HuH-7 (cell line): ENCODE results near the gene VAV3.

ENCODE experiments used
- DNase-seq: peaks from one replicate; pipeline ENCODE4 v3.0.0; 2011; ENCODE audit warnings: low spot score

Gene VAV3

DNA sequence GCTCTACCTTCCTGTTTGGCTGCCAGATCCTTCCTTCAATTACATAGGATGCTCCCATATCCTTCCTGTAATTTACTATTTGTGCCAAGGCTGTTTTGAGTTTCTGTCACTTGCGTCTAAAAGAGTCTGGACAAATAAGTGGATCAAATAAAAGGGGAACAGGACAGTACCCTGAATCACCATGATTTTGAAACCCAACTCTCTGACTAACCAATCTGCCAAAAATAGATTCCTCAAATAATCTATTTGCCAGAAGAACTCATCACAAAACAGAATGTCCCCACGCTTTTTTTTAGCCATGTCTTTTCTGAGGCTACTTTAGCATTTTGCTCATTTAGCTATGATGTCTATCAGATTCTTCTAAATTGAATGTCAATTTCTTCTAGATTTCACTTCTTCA, 431.5 kb downstream of the VAV3 start:
- DNase-seq: no peak

DNA sequence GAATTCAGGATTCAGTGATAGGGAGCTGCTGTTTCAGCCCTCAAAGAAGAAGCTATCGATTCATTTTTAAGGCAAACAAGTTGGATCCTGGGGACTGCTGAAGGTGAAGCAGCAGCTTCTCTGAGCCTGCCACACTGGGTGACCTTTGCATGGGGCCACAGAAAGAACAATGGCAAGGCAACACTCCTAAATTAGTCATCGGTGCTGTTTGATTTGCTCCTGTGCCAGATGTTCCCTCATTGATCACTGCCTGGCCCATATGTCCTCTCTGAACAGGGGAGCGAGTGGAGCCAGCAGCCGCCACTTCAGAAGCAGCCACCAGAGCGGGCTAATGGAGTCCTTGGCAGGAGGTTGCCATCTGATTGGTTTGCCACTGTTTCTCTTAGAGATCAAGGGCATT, 432.7 kb downstream of the VAV3 start:
- DNase-seq: no peak

DNA sequence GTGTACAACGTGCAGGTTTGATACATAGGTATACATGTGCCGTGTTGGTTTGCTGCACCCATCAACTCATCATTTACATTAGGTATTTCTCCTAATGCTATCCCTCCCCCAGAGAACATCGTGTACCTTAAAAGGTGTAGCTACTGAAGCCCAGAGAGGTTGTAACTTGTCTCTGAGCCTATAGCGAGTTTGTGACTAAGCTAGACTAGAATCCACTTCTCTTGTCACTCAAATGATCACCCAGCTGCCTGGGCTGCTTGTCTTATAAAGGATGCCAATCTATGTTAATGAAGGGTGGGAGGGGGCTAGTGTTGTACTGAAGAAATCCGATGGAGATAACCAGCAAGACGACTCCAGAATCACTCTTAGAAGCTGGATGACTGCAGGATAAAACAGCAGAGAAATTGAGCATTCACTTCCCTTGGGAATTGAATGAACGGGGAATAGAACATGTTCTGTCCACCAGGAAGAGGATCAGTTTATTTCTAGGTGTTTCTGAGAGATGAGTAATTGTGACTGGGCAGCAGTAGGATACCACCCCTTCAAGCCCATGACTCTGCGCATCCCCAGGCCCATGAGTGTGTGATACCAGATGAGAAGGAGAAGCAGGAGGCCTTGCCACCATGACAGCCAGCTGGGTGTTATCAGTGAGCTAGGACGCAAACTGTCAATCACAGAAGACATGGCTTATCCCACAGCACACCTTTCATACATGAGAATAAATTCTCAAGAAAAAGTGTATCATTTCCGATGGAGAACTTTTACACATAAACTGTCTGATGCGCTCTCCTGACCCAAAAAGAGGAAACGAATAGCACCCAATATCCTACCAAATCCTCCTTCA, 433.7 kb downstream of the VAV3 start:
- no peak for DNase-seq

DNA sequence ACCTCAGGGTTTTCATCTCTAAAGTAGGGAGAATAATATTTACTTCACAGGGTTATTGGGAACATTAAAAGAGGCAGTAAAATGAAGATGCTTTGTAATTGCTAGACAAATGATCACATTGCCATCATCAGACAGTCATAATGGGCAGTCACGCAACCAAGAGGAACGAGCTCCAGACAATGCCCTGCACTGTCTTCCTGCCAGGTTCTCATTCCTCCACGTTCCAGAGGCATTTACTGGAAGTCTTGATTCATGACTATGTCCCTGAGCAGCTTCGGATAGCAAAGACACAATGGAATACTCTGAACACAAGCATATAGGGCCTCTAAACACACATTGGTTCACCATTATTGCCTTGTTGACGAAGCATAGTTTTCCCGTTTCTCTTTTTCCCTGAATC, 434.4 kb downstream of the VAV3 start:
- no peak for DNase-seq

DNA sequence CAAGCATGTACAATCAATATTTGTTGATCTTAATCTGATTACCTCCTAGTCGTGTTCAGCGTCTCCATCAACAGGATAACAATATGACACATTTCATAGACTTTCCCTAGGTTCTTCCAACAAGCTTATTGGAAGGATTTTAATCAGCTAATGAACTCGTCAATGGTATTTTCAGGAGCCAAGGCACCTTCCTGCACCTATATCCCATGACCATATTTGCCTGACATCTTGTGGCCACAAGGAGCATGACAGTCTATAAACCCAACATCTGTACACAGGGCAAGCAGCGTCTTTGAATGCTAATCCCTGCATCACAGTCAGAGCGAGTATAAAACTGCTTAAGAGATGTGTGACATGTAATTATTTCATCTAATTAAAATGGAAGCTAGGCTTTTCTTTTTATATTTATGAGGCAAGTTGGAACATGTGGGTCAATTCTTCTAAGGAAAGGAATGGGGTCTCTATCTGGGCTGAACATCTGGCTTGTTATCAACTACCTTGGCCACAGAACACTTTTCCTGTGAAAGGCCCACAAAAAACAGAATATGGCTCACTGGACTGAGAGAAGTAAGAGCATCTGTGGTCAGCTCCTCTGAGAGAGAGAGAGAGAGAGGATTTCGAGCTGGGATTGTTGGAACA, 435.4 kb downstream of the VAV3 start:
- DNase-seq: peak; percentile 47

DNA sequence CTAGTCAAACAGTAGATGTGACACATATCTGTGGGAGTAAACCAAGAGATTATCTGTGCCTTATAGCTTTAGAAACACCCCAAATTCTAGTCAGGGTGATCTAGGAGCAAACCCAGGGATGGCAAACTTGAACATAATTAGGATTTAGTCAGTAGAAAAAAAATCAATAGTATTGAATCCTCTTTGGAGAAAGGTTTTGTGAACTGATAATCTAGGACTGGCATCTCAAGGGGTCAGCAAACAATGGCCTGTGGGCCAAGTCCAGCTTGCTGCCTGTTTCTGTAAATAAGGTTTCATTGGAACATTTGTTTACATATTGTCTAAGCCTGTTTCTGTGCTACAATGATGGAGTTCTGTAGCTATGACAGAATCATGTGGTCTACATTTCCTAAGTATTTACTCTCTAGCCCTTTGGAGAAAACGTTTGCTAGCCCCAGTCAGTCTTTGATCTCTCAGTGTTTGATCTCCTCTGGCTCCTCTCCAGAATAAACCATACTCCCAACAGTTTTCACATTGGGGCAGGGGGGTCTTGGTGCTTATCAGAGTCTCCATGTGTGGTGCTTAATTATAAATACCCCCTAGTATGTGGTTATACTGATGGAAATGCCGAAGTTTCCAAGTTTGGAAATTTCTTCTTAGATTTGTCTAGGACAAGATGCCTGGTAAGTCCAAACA, 438.3 kb downstream of the VAV3 start:
- DNase-seq: peak; percentile 14

DNA sequence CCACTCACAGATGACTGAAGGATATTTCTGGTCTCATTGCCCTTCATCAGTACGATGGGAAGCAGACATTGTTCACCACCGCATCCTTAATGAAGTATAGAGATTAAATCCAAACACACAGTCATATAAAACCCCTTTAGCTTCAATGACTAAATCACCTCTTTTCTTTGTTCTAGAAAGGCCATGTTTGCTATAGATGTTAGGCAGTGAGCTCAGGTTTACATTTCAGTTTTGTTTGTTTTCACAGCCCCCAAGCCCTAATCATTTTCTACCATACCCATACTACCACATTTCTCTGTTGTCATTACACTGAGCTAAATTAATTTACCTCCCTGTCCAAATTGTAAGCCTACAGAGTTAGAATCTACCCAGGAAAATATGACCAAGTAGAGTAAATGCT, 439.0 kb downstream of the VAV3 start:
- DNase-seq: no peak

DNA sequence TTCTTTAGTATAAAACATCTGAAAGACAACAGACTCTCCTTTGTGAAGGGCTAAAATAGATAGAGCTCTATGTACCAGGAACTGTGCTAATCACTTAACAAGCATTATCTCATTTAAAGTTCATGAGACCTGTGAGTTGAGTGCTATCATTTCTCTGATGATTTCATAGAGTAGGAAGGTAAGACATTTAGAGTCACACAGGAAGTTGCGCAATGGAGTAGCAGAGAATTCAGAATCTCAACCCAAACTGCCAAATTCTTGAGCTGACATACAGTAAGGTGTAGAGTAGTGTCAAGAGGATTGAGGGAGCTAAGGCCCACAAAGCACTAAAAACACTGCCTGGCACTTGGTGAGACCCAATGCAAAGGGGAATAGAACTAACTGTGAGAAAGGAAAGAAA, 439.8 kb downstream of the VAV3 start:
- no peak for DNase-seq

DNA sequence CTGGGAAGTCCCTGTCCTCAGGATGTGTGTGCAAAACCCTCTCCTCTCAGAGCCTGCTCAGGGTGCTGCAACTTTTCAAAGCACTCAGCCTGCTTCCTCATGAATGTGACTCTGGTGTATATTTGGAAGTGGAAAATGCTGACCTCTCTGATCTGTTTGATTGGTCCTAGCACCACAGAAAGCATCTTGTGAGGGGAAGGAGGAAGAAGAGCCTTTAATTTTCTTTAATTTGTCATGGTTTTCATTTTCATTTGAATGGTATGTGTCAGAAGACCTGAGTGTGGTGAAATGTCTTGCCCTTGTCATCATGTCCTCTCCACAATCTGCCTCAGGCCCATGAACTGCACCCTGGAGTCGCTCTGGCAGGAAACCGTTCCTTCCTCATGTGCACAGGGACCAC, 440.7 kb downstream of the VAV3 start:
- DNase-seq: no peak

DNA sequence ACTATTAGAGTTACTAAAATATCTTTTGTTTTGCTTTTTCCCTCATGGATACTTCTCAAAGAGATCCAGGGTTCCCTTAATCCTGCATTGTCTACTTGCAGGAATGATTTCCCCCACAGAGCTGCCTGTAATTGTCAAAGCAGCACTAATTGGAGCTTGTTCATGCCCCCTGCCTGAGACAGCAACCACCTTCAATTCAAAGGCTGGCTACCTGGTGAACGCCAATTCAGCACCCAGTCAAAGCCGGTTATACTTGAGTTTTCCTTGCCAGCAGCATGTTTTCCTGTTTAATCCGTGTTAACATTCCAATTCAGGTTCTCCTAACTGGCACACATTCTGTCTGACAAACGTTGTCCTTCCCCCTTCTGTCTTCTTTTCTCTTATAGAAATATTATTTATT, 441.2 kb downstream of the VAV3 start:
- DNase-seq: no peak

DNA sequence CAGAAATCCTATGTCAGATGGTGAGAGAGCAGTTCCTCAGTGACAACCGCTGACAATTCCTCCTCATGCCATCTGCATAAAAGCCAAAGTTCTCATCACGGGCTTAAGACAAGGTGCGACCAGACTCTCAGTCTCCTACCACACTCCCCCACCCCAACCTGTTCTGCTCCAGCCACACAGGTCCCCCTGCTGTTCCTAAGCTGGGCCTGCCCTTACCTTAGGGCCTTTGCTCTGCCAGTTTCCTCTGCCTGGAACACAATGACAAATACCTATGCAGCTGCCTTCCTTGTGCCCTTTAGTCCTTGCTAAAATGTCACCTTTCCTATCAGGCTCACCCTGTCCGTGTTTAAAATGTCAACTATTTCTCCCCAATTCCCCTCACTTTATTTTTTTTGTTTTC, 441.9 kb downstream of the VAV3 start:
- no peak for DNase-seq
